ENCODE measurements around the gene DCLRE1C. TPM values are rescaled to one million over a fixed set of nuclear protein-coding genes. Genes with fewer than 3 reads are reported as not detected.
"Not testable (repeated sequence)": the region's sequence is repeated elsewhere in the genome, so short reads cannot be mapped to it uniquely, and the experiment has no call there.

The DCLRE1C gene
- total RNA-seq, 2 experiments from 2014 or later = 17.2 to 18.3 TPM

DNA sequence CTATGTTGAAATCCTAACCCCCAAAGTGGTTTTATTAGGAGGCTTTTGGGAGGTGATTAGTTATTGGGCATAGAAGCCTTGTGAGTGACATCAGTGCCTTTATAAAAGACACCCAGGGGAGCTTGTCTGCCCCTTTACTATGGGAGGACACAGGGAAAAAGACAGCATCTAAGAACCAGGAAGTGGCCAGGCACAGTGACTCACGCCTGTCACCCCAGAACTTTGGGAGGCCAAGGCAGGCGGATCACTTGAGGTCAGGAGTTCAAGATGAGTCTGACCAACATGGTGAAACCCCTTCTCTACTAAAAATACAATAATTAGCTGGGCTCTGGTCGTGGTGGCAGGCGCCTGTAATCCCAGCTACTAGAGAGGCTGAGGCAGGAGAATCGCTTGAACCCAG is 14.9 kb downstream of the DCLRE1C start:
- CTCF ChIA-PET; intact Hi-C loops (cut with micrococcal nuclease); H3K4me3 Mint-ChIP-seq; H3K27me3 Mint-ChIP-seq; H3K27ac Mint-ChIP-seq; H3K9me3 Mint-ChIP-seq; POLR2A ChIA-PET: not testable (repeated sequence)
- Mint-ChIP-seq H3K36me3 (peaks cover 21% of the 10 kb centered on the region), H3K4me1 (ENCODE audit: low read depth) (peaks cover 11% of the 10 kb centered on the region)
- DNase-seq = peak; percentile 67

DNA sequence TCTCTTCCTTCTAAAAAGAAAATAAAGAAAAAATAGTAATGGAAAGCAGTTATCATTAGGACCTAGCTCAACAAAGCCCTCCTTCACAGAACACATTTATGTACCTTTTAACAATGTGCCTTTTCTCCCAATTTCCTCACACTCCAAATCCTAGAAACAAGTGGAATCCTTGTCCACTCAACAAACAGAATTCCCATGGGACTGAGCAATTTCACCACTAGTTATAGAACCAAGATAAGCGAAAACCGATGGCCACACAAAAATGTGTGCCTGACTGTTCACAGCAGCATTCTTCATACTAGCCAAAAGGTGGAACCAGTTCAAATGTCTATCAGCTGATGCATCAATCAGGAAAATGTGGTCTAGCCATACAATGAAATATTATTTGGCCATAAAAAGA is 17.3 kb downstream of the DCLRE1C start:
- ChIA-PET POLR2A (no interaction called here), CTCF (no interaction called here)
- intact Hi-C loops (cut with micrococcal nuclease) = no loop called here
- Mint-ChIP-seq H3K27ac (no peak overlapping the region), H3K27me3 (no peaks in the 10 kb centered on the region), H3K36me3 (peaks cover 35% of the 10 kb centered on the region), H3K4me3 (no peak overlapping the region), H3K4me1 (ENCODE audit: low read depth) (peaks cover 2% of the 10 kb centered on the region), H3K9me3 (no peaks in the 10 kb centered on the region)
- DNase-seq = no peak

DNA sequence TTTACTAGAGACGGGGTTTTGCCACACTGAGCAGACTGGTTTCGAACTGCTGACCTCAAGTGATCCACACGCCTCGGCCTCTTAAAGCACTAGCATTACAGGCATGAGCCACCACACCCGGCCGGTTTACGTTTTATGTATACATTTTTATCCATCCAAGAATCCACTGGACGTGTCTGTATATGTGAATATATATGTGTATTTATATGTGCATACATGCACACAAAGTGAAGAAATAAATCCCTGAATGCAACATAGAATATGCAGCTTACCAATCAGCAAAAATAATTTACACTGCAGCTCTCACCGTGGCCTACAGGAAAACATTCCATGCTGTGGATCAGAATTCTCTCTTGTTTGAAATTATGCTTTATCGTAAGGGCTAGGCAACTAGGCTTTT is 23.3 kb downstream of the DCLRE1C start:
- ChIA-PET CTCF (no interaction called here), POLR2A (interaction anchor here (0.6 kb wide), 1 partner anchor 31 kb away, joined by 3 read pairs; no protein-coding TSS in a partner anchor)
- Mint-ChIP-seq H3K36me3 (peaks cover 54% of the 10 kb centered on the region), H3K27me3 (no peaks in the 10 kb centered on the region), H3K9me3 (no peaks in the 10 kb centered on the region), H3K4me3 (no peak overlapping the region), H3K27ac (no peak overlapping the region), H3K4me1 (ENCODE audit: low read depth) (no peaks in the 10 kb centered on the region)
- DNase-seq = no peak
- intact Hi-C loops (cut with micrococcal nuclease) = no loop called here

- no peak overlapping the region for H3K27ac Mint-ChIP-seq
- H3K36me3 Mint-ChIP-seq = peaks cover 44% of the 10 kb centered on the region
- CTCF ChIA-PET = no interaction called here
- no peaks in the 10 kb centered on the region for H3K9me3 Mint-ChIP-seq
- intact Hi-C loops (cut with micrococcal nuclease) = no loop called here
- POLR2A ChIA-PET = no interaction called here
- H3K27me3 Mint-ChIP-seq = no peaks in the 10 kb centered on the region
- H3K4me1 Mint-ChIP-seq (ENCODE audit: low read depth) = no peaks in the 10 kb centered on the region
- no peak overlapping the region for H3K4me3 Mint-ChIP-seq
- DNase-seq = no peak
Measured at GRCh38 chr10:14926722-14927416, 27.0 kb downstream of the DCLRE1C start.

- Mint-ChIP-seq H3K4me3 (no peak overlapping the region), H3K27ac (no peak overlapping the region), H3K9me3 (no peaks in the 10 kb centered on the region), H3K36me3 (peaks cover 45% of the 10 kb centered on the region), H3K4me1 (ENCODE audit: low read depth) (no peaks in the 10 kb centered on the region), H3K27me3 (no peaks in the 10 kb centered on the region)
- DNase-seq = no peak
- ChIA-PET POLR2A (no interaction called here), CTCF (no interaction called here)
- intact Hi-C loops (cut with micrococcal nuclease) = no loop called here
Measured at GRCh38 chr10:14926061-14926470, 27.8 kb downstream of the DCLRE1C start.

- Mint-ChIP-seq H3K4me3 (no peak overlapping the region), H3K36me3 (peaks cover 47% of the 10 kb centered on the region)
Measured at GRCh38 chr10:14925268-14925667, 28.6 kb downstream of the DCLRE1C start.

DNA sequence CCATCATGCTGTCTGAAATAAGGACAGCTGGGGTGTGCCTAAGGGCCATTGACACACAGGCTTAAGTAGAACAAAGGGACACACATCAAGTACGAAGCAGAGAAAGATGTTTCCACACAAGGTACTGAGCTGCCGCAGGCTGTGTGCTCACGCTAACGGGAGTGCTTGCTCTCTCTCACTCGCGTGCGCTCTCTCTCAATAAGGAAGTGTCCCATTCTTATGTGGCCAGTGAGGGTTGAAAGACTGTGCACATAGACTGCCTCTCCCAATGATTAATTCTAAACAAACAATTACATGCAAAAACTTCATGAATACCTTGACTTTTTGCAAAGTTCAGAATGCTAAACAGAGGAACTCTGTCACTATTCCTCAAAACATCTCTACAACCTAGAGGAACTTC is 29.9 kb downstream of the DCLRE1C start:
- Mint-ChIP-seq H3K9me3 (peaks cover under 1% of the 10 kb centered on the region), H3K27ac (no peak overlapping the region), H3K36me3 (peaks cover 59% of the 10 kb centered on the region), H3K4me1 (ENCODE audit: low read depth) (peaks cover 2% of the 10 kb centered on the region), H3K4me3 (no peak overlapping the region), H3K27me3 (no peaks in the 10 kb centered on the region)
- DNase-seq = no peak
- POLR2A ChIA-PET = no interaction called here
- intact Hi-C loops (cut with micrococcal nuclease) = no loop called here
- CTCF ChIA-PET = no interaction called here

More at GRCh38 chr10:14925268-14925667, 28.6 kb downstream of the DCLRE1C start:
- POLR2A ChIA-PET = no interaction called here
- Mint-ChIP-seq H3K4me1 (ENCODE audit: low read depth) (no peaks in the 10 kb centered on the region), H3K27me3 (no peaks in the 10 kb centered on the region), H3K27ac (no peak overlapping the region), H3K9me3 (no peaks in the 10 kb centered on the region)
- no peak for DNase-seq
- CTCF ChIA-PET = no interaction called here
- intact Hi-C loops (cut with micrococcal nuclease) = no loop called here

GRCh38 chr10:14918964-14919363 is 34.9 kb downstream of the DCLRE1C start:
- POLR2A ChIA-PET = no interaction called here
- peaks cover 26% of the 10 kb centered on the region for H3K9me3 Mint-ChIP-seq
- H3K27me3 Mint-ChIP-seq = no peaks in the 10 kb centered on the region
- intact Hi-C loops (cut with micrococcal nuclease) = no loop called here
- no peak for DNase-seq
- CTCF ChIA-PET = no interaction called here
- H3K36me3 Mint-ChIP-seq = peaks cover 82% of the 10 kb centered on the region
- no peak overlapping the region for H3K27ac Mint-ChIP-seq
- peaks cover 18% of the 10 kb centered on the region for H3K4me1 Mint-ChIP-seq (ENCODE audit: low read depth)
- no peak overlapping the region for H3K4me3 Mint-ChIP-seq

DNA sequence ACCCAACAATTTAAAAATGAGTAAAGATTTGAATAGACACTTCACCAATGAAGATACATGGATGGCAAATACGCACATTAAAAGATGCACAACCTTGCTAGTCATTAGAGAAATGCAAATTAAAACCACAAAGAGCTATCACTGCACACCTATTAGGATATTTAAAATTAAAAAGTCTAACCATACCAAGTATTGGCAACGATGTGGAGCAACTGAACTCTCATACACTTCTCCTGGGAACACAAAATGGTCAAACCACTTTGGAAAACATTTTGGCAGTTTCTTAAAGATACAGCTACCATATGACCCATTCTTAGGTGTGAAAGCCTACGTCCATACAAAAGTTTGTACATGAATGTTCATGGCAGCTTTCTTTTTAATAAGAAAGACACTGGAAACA is 36.1 kb downstream of the DCLRE1C start:
- CTCF ChIA-PET = no interaction called here
- Mint-ChIP-seq H3K9me3 (peaks cover 26% of the 10 kb centered on the region), H3K27me3 (no peaks in the 10 kb centered on the region), H3K27ac (no peak overlapping the region), H3K36me3 (peaks cover 88% of the 10 kb centered on the region), H3K4me3 (no peak overlapping the region), H3K4me1 (ENCODE audit: low read depth) (peaks cover 18% of the 10 kb centered on the region)
- no peak for DNase-seq
- POLR2A ChIA-PET = no interaction called here
- intact Hi-C loops (cut with micrococcal nuclease) = no loop called here

DNA sequence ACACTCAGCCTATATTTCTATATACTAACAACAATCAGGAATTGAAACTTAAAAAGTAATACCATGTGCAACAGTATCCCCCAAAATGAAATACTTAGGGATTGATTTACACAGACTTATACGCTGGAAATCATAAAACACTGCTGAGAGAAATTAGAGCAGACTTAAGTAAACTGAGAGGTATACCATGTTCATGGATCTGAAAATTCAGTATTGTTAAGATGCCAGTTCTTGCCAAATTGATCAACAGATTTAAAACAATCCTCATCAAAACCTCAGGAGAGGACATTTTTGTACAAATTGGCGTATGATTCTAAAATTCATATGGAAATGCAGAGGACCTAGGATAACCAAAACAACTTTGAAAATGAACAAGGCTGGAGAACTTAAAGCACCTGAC is 37.3 kb downstream of the DCLRE1C start:
- H3K27me3 Mint-ChIP-seq = no peaks in the 10 kb centered on the region
- CTCF ChIA-PET = no interaction called here
- POLR2A ChIA-PET = no interaction called here
- peaks cover 84% of the 10 kb centered on the region for H3K36me3 Mint-ChIP-seq
- H3K9me3 Mint-ChIP-seq = peaks cover 26% of the 10 kb centered on the region
- no peak overlapping the region for H3K27ac Mint-ChIP-seq
- no peak overlapping the region for H3K4me3 Mint-ChIP-seq
- DNase-seq = no peak
- H3K4me1 Mint-ChIP-seq (ENCODE audit: low read depth) = peaks cover 18% of the 10 kb centered on the region
- intact Hi-C loops (cut with micrococcal nuclease) = no loop called here

- DNase-seq = no peak
- peaks cover 12% of the 10 kb centered on the region for H3K9me3 Mint-ChIP-seq
- intact Hi-C loops (cut with micrococcal nuclease) = no loop called here
- CTCF ChIA-PET = interaction anchor here (1.0 kb wide), 1 partner anchor 8 kb away, joined by 3 read pairs; no protein-coding TSS in a partner anchor
- H3K27me3 Mint-ChIP-seq = no peaks in the 10 kb centered on the region
- no peak overlapping the region for H3K27ac Mint-ChIP-seq
- peaks cover 79% of the 10 kb centered on the region for H3K36me3 Mint-ChIP-seq
- peaks cover 16% of the 10 kb centered on the region for H3K4me1 Mint-ChIP-seq (ENCODE audit: low read depth)
- POLR2A ChIA-PET = no interaction called here
- H3K4me3 Mint-ChIP-seq = no peak overlapping the region
Measured at GRCh38 chr10:14911801-14912200, 42.1 kb downstream of the DCLRE1C start.

DNA sequence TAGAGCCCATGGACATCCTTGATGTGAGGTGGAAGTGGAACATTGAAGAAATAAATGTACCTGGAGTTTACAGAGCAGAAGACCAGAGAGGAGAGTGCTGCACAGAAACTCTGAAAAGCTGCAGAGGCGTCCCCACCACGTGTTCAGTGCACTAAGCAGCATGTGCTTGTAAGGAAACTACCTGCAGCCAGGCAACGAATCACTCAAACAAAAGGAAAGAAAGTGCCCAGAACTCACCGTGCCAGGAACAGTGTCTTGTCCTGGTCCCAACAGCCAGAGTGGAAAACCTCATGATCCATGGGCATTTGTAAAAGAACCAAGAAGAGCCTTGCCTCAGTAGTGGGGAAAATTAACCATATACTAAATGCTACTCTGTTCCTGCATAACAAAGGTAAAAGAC is 42.9 kb downstream of the DCLRE1C start:
- Mint-ChIP-seq H3K27me3 (no peaks in the 10 kb centered on the region), H3K27ac (no peak overlapping the region), H3K4me3 (no peak overlapping the region), H3K4me1 (ENCODE audit: low read depth) (peaks cover 16% of the 10 kb centered on the region), H3K9me3 (peaks cover 5% of the 10 kb centered on the region), H3K36me3 (peaks cover 75% of the 10 kb centered on the region)
- POLR2A ChIA-PET = no interaction called here
- no peak for DNase-seq
- intact Hi-C loops (cut with micrococcal nuclease) = no loop called here
- CTCF ChIA-PET = no interaction called here

DNA sequence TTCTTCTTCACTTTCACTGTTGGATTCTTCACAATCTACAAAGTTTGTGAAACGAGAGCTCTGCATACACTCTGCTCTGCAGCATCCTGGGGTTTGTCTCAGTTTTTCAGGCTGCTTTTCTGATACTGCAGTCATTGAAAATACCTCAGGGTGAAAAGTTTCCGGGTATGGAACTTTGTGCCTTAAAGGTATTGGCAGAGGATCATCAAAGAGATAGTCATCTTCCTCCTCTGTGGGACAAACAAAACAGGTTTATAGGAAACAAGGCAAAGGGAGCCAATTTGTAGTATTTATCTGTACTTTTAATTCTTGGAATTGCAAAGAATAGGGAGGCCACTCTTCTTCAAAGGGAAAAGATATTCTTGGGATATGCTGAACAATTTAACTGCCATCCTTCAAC is 44.8 kb downstream of the DCLRE1C start:
- no peak overlapping the region for H3K27ac Mint-ChIP-seq
- H3K36me3 Mint-ChIP-seq = peaks cover 68% of the 10 kb centered on the region
- DNase-seq = no peak
- ChIA-PET POLR2A (interaction anchor here (1.4 kb wide), 1 partner anchor 28 kb away, joined by 7 read pairs; no protein-coding TSS in a partner anchor), CTCF (no interaction called here)
- intact Hi-C loops (cut with micrococcal nuclease) = loop anchor here (5.0 kb wide), 1 partner anchor 43 kb away; the partner anchor contains the start of gene DCLRE1C
- H3K9me3 Mint-ChIP-seq = peaks cover 5% of the 10 kb centered on the region
- no peak overlapping the region for H3K4me3 Mint-ChIP-seq
- H3K4me1 Mint-ChIP-seq (ENCODE audit: low read depth) = peaks cover 10% of the 10 kb centered on the region
- H3K27me3 Mint-ChIP-seq = no peaks in the 10 kb centered on the region

Measured in activated CD4-positive, alpha-beta memory T cell treated with anti-CD3 and anti-CD28 coated beads for 36 hours (primary cell).